Spleen (tissue), 11 donors: ENCODE results near the gene MICU2. TPM values are rescaled to one million over a fixed set of nuclear protein-coding genes. Genes with fewer than 3 reads are reported as not detected.
A peak's percentile ranks its signal among the peaks of the same experiment; 100 is the strongest.

Experiments
- DNase-seq: peaks from one replicate; pipeline ENCODE4 v3.0.0-alpha.2; 2020
- H3K27ac ChIP-seq, 8 donors: fragments of 200-600 bp; sonication (generic) in 7 of 8; 1 replicate in 4 of 8; 2 replicates in 4 of 8; pipeline versions ENCODE4 v1.5.0 to v1.8.0; 2016 to 2021; ENCODE audit warnings: inconsistent platforms in 4 of 8, mild to moderate bottlenecking in 4 of 8, moderate library complexity in 1 of 8
- H3K27me3 ChIP-seq, 7 donors: fragments of 200-600 bp; sonication (generic) in 6 of 7; replicated peaks in 1 of 7; 1 replicate in 4 of 7; 2 replicates in 3 of 7; pipeline versions ENCODE4 v1.5.0 to v1.8.0; 2016 to 2021; ENCODE audit warnings: inconsistent platforms in 3 of 7, mild to moderate bottlenecking in 1 of 7
- H3K36me3 ChIP-seq, 6 donors: fragments of 200-600 bp; sonication (generic) in 5 of 6; 1 replicate in 4 of 6; 2 replicates in 2 of 6; pipeline versions ENCODE4 v1.5.0 to v1.8.0; 2016 to 2021; ENCODE audit warnings: inconsistent platforms in 2 of 6
- H3K4me1 ChIP-seq, 6 donors: fragments of 200-600 bp; sonication (generic) in 5 of 6; 1 replicate in 3 of 6; 2 replicates in 3 of 6; pipeline versions ENCODE4 v1.5.0 to v1.8.0; 2016 to 2021; ENCODE audit warnings: inconsistent platforms in 3 of 6
- H3K4me3 ChIP-seq, 8 donors: fragments of 200-600 bp; sonication (generic) in 7 of 8; 1 replicate in 4 of 8; 2 replicates in 4 of 8; pipeline versions ENCODE4 v1.5.0 to v1.8.0; 2016 to 2021; ENCODE audit warnings: inconsistent platforms in 4 of 8, mild to moderate bottlenecking in 4 of 8, moderate library complexity in 2 of 8
- H3K9me3 ChIP-seq, 8 donors: fragments of 200-600 bp; sonication (generic) in 7 of 8; 1 replicate in 4 of 8; 2 replicates in 4 of 8; pipeline versions ENCODE4 v1.5.0 to v1.8.0; 2016 to 2021; ENCODE audit warnings: inconsistent platforms in 4 of 8
- POLR2A ChIP-seq, 3 donors: fragments of 450-650 bp; IDR thresholded peaks; one replicate each; pipeline ENCODE4 v1.5.1; 2017; ENCODE audit warnings: antibody characterized with exemption in 3 of 3, mild to moderate bottlenecking in 1 of 3
- POLR2AphosphoS5 ChIP-seq, 3 donors: sonication (generic); formaldehyde crosslinking; IDR thresholded peaks; one replicate each; pipeline ENCODE4 v1.5.1; 2017; ENCODE audit warnings: antibody characterized with exemption in 3 of 3
- WGBS, 5 donors: extraction: QIAGEN DNeasy Blood & Tissue Kit in 3 of 5; methylation state at CpG; one replicate each; pipeline versions ENCODE4 v1.1.5 to v1.1.7; 2013 to 2018; 5-methylcytosine and 5-hydroxymethylcytosine counted together
- intact Hi-C: fragments of 100-400 bp; cut with DNase I; formaldehyde crosslinking; loops from one replicate; pipeline ENCODE4 v1.15.0; 2023; ENCODE audit warnings: low total_unique reads
- polyA plus RNA-seq, 3 donors: library from polyadenylated mRNA; stranded (reverse); fragments of 200-250 nt; gene quantifications; one replicate each; pipeline ENCODE4 v1.2.1, GENCODE V29; 2013
- total RNA-seq, 7 donors: library from RNA; depleted of rRNA in 3 of 7; stranded (reverse); fragments of >200 nt in 3 of 7; fragmentation: NEBNext Ultra II Directional in 4 of 7; extraction: Animal tissue kit (Norgen Biotek cat#: 25700) in 4 of 7; gene quantifications; one replicate each; pipeline versions ENCODE4 v1.1.0 to v1.2.1, GENCODE V29; 2016 to 2021
- TF ChIP-seq, protein P1 (sequence below), 11 experiments: fragments of 200-600 bp in 7 of 11; fragments of 450-650 bp in 4 of 11; sonication (generic) in 4 of 11; IDR thresholded peaks in 8 of 11; conservative IDR thresholded peaks in 3 of 11; 1 replicate in 7 of 11; 2 replicates in 4 of 11; pipeline versions ENCODE4 v1.4.0 to v1.8.0; 2016 to 2021; ENCODE audit warnings: antibody characterized with exemption in 11 of 11, inconsistent platforms in 4 of 11, mild to moderate bottlenecking in 1 of 11
- donor health status: healthy with polysubstance abuse.
- donor health status: DM: no; HTN: no; CAD: no; lungs with moderate emphysema.
- donor health status: DM: no; HTN: no; CAD: no.
- donor health status: Bipolar disorder and iron deficiency.
- donor health status: healthy.
- donor health status: DM: no; HTN: no; CAD: no.
- donor health status: DM: yes; HTN: yes; CAD: no.

Gene MICU2
- total and polyA plus RNA-seq, 10 donors = 28.9 to 84.5 (median 39.6) TPM

DNA sequence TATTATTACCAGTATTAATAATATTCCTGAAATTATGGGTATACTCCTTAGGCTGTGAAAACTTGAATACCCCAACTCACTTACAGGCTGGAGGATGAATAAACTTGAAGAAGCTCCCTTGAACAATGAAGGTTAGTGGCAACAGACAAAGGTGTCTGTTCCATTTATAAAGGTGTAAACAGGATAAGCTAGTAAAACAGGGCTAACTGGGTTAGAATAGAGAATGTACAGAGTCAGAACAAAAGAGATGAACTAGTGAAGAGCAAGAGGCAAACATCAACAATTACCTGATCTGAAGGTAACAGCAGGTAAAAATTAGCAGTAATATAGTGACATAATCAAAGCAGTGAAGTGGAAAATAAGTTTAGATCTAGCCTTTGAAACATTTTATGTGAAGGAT is 23.2 kb downstream of the MICU2 start:
- Histone ChIP-seq H3K4me1 (peaks cover 0 to 43% (median 19%) of the 10 kb centered on the region in 6 donors), H3K27ac (peak overlapping the region in 2 of 8 donors; percentile 34 to 48), H3K9me3 (peaks cover 0 to 22% (median 18%) of the 10 kb centered on the region in 8 donors), H3K36me3 (peaks cover 0 to 13% (median 0%) of the 10 kb centered on the region in 6 donors), H3K27me3 (no peaks in the 10 kb centered on the region), H3K4me3 (no peak overlapping the region)
- intact Hi-C loops = no loop called here
- DNase-seq = no peak
- TF ChIP-seq, protein P1, sequence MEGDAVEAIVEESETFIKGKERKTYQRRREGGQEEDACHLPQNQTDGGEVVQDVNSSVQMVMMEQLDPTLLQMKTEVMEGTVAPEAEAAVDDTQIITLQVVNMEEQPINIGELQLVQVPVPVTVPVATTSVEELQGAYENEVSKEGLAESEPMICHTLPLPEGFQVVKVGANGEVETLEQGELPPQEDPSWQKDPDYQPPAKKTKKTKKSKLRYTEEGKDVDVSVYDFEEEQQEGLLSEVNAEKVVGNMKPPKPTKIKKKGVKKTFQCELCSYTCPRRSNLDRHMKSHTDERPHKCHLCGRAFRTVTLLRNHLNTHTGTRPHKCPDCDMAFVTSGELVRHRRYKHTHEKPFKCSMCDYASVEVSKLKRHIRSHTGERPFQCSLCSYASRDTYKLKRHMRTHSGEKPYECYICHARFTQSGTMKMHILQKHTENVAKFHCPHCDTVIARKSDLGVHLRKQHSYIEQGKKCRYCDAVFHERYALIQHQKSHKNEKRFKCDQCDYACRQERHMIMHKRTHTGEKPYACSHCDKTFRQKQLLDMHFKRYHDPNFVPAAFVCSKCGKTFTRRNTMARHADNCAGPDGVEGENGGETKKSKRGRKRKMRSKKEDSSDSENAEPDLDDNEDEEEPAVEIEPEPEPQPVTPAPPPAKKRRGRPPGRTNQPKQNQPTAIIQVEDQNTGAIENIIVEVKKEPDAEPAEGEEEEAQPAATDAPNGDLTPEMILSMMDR (IDR thresholded peaks at IDR 0.05 in 8 of 11, conservative IDR thresholded peaks at IDR 0.05 in 3 of 11) = no peak
- no peak for TF ChIP-seq POLR2A (IDR thresholded peaks at IDR 0.05)
- TF ChIP-seq POLR2AphosphoS5 (IDR thresholded peaks at IDR 0.05) = no peak

DNA sequence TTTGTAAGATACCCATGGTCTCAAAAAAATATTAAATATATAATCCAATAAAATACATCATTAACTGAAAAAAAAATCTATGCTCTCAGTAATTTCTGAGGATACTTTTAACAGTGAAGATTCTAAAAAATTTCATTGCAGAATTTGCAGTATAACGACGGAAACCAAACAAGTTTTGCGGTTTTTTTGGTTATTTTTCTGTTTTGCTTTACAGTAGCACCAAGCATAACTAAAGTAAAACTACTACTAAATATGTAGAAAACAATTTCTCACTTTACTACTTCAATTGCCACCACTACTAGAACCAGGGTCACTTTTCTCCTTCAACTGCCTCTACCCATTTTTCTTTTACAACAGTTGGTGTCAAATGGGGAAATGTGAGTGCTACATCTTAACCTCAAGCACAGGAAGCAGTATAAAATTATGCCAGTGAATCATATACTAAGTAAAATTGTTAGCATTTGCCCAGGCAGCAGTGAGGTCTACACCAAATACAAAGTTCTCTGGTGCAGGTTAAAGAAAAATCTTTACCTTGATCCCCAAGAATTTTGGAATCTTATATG is 24.1 kb downstream of the MICU2 start:
- Histone ChIP-seq H3K4me3 (no peak overlapping the region), H3K27me3 (no peaks in the 10 kb centered on the region), H3K36me3 (peaks cover 0 to 13% (median 0%) of the 10 kb centered on the region in 6 donors), H3K4me1 (peaks cover 0 to 43% (median 19%) of the 10 kb centered on the region in 6 donors), H3K27ac (peak overlapping the region in 3 of 8 donors; percentile 9 to 48 (median 34)), H3K9me3 (peaks cover 0 to 22% (median 18%) of the 10 kb centered on the region in 8 donors)
- intact Hi-C loops = no loop called here
- 75 to 90% (median 84%) methylated on average over 3 of the region's 3 CpGs for WGBS, 5 donors
- TF ChIP-seq POLR2AphosphoS5 (IDR thresholded peaks at IDR 0.05) (no peak), POLR2A (IDR thresholded peaks at IDR 0.05) (no peak)
- TF ChIP-seq, protein P1 (IDR thresholded peaks at IDR 0.05 in 8 of 11, conservative IDR thresholded peaks at IDR 0.05 in 3 of 11) = no peak
- DNase-seq = no peak

DNA sequence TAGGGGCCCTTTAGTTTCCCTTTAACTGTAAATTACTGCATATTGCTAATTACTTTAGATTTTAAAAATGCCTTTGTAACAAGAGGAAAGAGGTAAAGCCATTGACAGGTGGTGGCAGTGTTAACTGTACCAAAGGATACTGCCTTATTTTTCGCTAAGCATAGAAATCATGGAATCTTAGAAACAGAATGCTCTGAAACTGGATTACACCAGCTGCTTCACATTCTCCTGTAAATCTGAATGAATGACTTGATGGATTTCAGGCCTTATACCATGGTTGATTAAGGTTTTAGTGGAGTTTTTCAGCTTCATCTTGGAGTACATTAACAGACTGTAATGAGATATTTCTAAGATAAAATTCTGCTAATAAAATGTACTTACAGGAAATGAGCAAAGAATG is 25.2 kb downstream of the MICU2 start:
- no peak overlapping the region for H3K4me3 ChIP-seq
- no peak for TF ChIP-seq POLR2A (IDR thresholded peaks at IDR 0.05)
- TF ChIP-seq, protein P1 (IDR thresholded peaks at IDR 0.05 in 8 of 11, conservative IDR thresholded peaks at IDR 0.05 in 3 of 11) = no peak
- TF ChIP-seq POLR2AphosphoS5 (IDR thresholded peaks at IDR 0.05) = no peak
- H3K27me3 ChIP-seq = no peaks in the 10 kb centered on the region
- peaks cover 0 to 18% (median 15%) of the 10 kb centered on the region in 8 donors for H3K9me3 ChIP-seq
- H3K27ac ChIP-seq = no peak overlapping the region
- H3K4me1 ChIP-seq = peaks cover 0 to 43% (median 19%) of the 10 kb centered on the region in 6 donors
- WGBS, 5 donors = 46 to 97% (median 93%) methylated on average over 1 of the region's 1 CpG
- intact Hi-C loops = no loop called here
- peaks cover 0 to 11% (median 0%) of the 10 kb centered on the region in 6 donors for H3K36me3 ChIP-seq
- DNase-seq = no peak

DNA sequence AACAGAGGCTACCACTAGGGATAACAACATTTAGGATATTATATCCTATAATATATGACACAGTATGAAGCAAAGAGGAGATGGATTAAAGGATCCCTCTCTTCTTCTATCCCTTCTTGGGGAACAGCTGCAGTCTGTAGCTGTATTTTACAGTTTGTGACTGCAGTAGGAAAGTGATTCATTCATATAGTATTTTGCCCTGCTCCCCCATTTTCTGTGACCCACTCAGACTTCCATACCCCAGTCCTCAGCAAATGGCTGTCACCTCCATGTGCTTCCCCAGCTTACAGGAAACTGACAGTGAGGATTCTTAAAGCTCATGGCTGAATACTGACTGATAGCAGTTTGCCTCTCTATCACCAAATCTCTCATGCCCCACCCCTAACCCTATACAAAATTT is 27.5 kb downstream of the MICU2 start:
- no peak overlapping the region for H3K4me3 ChIP-seq
- no peaks in the 10 kb centered on the region for H3K36me3 ChIP-seq
- H3K4me1 ChIP-seq = peaks cover 0 to 35% (median 19%) of the 10 kb centered on the region in 6 donors
- H3K27ac ChIP-seq = no peak overlapping the region
- intact Hi-C loops = no loop called here
- no peaks in the 10 kb centered on the region for H3K27me3 ChIP-seq
- TF ChIP-seq POLR2A (IDR thresholded peaks at IDR 0.05) = no peak
- TF ChIP-seq POLR2AphosphoS5 (IDR thresholded peaks at IDR 0.05) = no peak
- TF ChIP-seq, protein P1 (IDR thresholded peaks at IDR 0.05 in 8 of 11, conservative IDR thresholded peaks at IDR 0.05 in 3 of 11) = no peak
- H3K9me3 ChIP-seq = no peaks in the 10 kb centered on the region
- DNase-seq = no peak
